HEK293 (cell line): ENCODE data around the gene INO80.

Experiments
- CTCF ChIA-PET: fragments of 350-600 bp; formaldehyde crosslinking; extraction: SDS; loops from one replicate; lab custom pipeline; 2021; ENCODE audit warnings: antibody characterized with exemption; lab: Yijun Ruan, JAX
- POLR2A ChIA-PET: fragments of 300-600 bp; formaldehyde crosslinking; extraction: SDS; loops from one replicate; lab custom pipeline; 2020; ENCODE audit warnings: antibody characterized with exemption, inconsistent platforms; lab: Yijun Ruan, JAX
- H3K27ac ChIP-seq: fragments of 200-500 bp; sonication (Bioruptor generic); 2 replicates; pipeline ENCODE4 v1.5.1; 2014; ENCODE audit warnings: low read depth, low read length, control low read depth, inconsistent platforms; ENCODE audit errors: extremely low read depth
- H3K36me3 ChIP-seq, 2 experiments: fragments of 200-500 bp in 1 of 2; sonication (Bioruptor generic) in 1 of 2; 1 replicate in 1 of 2; 2 replicates in 1 of 2; pipeline ENCODE4 v1.5.1; 2014 to 2017; ENCODE audit warnings: inconsistent platforms in 2 of 2, low read length in 2 of 2; ENCODE audit not compliant: control insufficient read depth in 2 of 2, insufficient read depth in 1 of 2
- H3K4me1 ChIP-seq: fragments of 200-500 bp; sonication (Bioruptor generic); 2 replicates; pipeline ENCODE4 v1.5.1; 2014; ENCODE audit warnings: mild to moderate bottlenecking, low read length, inconsistent platforms; ENCODE audit not compliant: control insufficient read depth, insufficient read depth
- H3K4me3 ChIP-seq: 2 replicates; pipeline ENCODE4 v1.5.1; 2011; ENCODE audit warnings: low read depth, mild to moderate bottlenecking, control low read depth, low read length, moderate library complexity
- H3K9me3 ChIP-seq: fragments of 200-500 bp; sonication (Bioruptor generic); 2 replicates; pipeline ENCODE4 v1.5.1; 2014; ENCODE audit warnings: low read depth, low read length, inconsistent platforms; ENCODE audit not compliant: control insufficient read depth, insufficient read depth
- BCL11A ChIP-seq: fragments of 450-650 bp; formaldehyde crosslinking; IDR thresholded peaks from 2 replicates; pipeline ENCODE4 v1.5.1; 2016; ENCODE audit warnings: low read depth, missing biosample characterization, missing genetic modification characterization
- CTCF ChIP-seq: fragments of 450-650 bp; formaldehyde crosslinking; IDR thresholded peaks from 2 replicates; pipeline ENCODE4 v1.5.1; 2016; ENCODE audit warnings: missing biosample characterization, missing genetic modification characterization
- GLIS2 ChIP-seq: fragments of 450-650 bp; formaldehyde crosslinking; IDR thresholded peaks from 2 replicates; pipeline ENCODE4 v1.5.1; 2016; ENCODE audit warnings: missing biosample characterization, missing genetic modification characterization
- HOXD13 ChIP-seq: sonication (generic); formaldehyde crosslinking; IDR thresholded peaks from 2 replicates; pipeline ENCODE4 v1.8.0; 2022; ENCODE audit warnings: missing genetic modification reagents, borderline replicate concordance
- KLF1 ChIP-seq: fragments of 450-650 bp; formaldehyde crosslinking; IDR thresholded peaks from 2 replicates; pipeline ENCODE4 v1.5.1; 2016; ENCODE audit warnings: missing biosample characterization, missing genetic modification characterization
- KLF10 ChIP-seq: fragments of 450-650 bp; IDR thresholded peaks from 2 replicates; pipeline ENCODE4 v1.5.1; 2018; ENCODE audit warnings: missing biosample characterization, mild to moderate bottlenecking, missing genetic modification characterization
- KLF16 ChIP-seq: fragments of 450-650 bp; formaldehyde crosslinking; IDR thresholded peaks from 2 replicates; pipeline ENCODE4 v1.5.1; 2017; ENCODE audit warnings: missing biosample characterization, missing genetic modification characterization
- KLF9 ChIP-seq: fragments of 450-650 bp; formaldehyde crosslinking; IDR thresholded peaks from 2 replicates; pipeline ENCODE4 v1.5.1; 2016; ENCODE audit warnings: missing biosample characterization, missing genetic modification characterization, low read depth
- OSR2 ChIP-seq: fragments of 450-650 bp; formaldehyde crosslinking; IDR thresholded peaks from 2 replicates; pipeline ENCODE4 v1.5.1; 2016; ENCODE audit warnings: missing biosample characterization, missing genetic modification characterization
- SCRT2 ChIP-seq: fragments of 450-650 bp; formaldehyde crosslinking; IDR thresholded peaks from 2 replicates; pipeline ENCODE4 v1.5.1; 2016; ENCODE audit warnings: missing biosample characterization, missing genetic modification characterization
- ZBTB1 ChIP-seq: fragments of 450-650 bp; formaldehyde crosslinking; IDR thresholded peaks from 2 replicates; pipeline ENCODE4 v1.5.1; 2016; ENCODE audit warnings: missing biosample characterization, missing genetic modification characterization
- ZIC2 ChIP-seq: fragments of 450-650 bp; formaldehyde crosslinking; IDR thresholded peaks from 2 replicates; pipeline ENCODE4 v1.5.1; 2016; ENCODE audit warnings: missing biosample characterization, missing genetic modification characterization
- ZNF10 ChIP-seq: fragments of 450-650 bp; formaldehyde crosslinking; IDR thresholded peaks from 2 replicates; pipeline ENCODE4 v1.5.1; 2017; ENCODE audit warnings: missing biosample characterization, missing genetic modification characterization
- ZNF311 ChIP-seq: fragments of 450-650 bp; formaldehyde crosslinking; IDR thresholded peaks from 2 replicates; pipeline ENCODE4 v1.5.1; 2017; ENCODE audit warnings: missing biosample characterization, missing genetic modification characterization, borderline replicate concordance
- ZNF391 ChIP-seq: fragments of 450-650 bp; formaldehyde crosslinking; IDR thresholded peaks from 2 replicates; pipeline ENCODE4 v1.5.1; 2016; ENCODE audit warnings: low read depth, missing biosample characterization, missing genetic modification characterization, borderline replicate concordance
- ZNF423 ChIP-seq: fragments of 450-650 bp; formaldehyde crosslinking; IDR thresholded peaks from 2 replicates; pipeline ENCODE4 v1.5.1; 2016; ENCODE audit warnings: missing biosample characterization, missing genetic modification characterization
- ZNF513 ChIP-seq: fragments of 450-650 bp; IDR thresholded peaks from 2 replicates; pipeline ENCODE4 v1.5.1; 2018; ENCODE audit warnings: missing biosample characterization, missing genetic modification characterization
- ZNF558 ChIP-seq: fragments of 450-650 bp; formaldehyde crosslinking; IDR thresholded peaks from 2 replicates; pipeline ENCODE4 v1.5.1; 2016; ENCODE audit warnings: missing biosample characterization, missing genetic modification characterization
- ZNF585B ChIP-seq: fragments of 450-650 bp; formaldehyde crosslinking; IDR thresholded peaks from 2 replicates; pipeline ENCODE4 v1.5.1; 2016; ENCODE audit warnings: missing biosample characterization, missing genetic modification characterization
- ZNF660 ChIP-seq: fragments of 450-650 bp; IDR thresholded peaks from 2 replicates; pipeline ENCODE4 v1.5.1; 2018; ENCODE audit warnings: missing biosample characterization, mild to moderate bottlenecking, missing genetic modification characterization
- ZNF664 ChIP-seq: fragments of 450-650 bp; formaldehyde crosslinking; IDR thresholded peaks from 2 replicates; pipeline ENCODE4 v1.5.1; 2016; ENCODE audit warnings: missing biosample characterization, missing genetic modification characterization
- ZNF670 ChIP-seq: fragments of 450-650 bp; formaldehyde crosslinking; IDR thresholded peaks from 2 replicates; pipeline ENCODE4 v1.5.1; 2016; ENCODE audit warnings: missing biosample characterization, missing genetic modification characterization, low read depth
- ZNF707 ChIP-seq: fragments of 450-650 bp; formaldehyde crosslinking; IDR thresholded peaks from 2 replicates; pipeline ENCODE4 v1.5.1; 2016; ENCODE audit warnings: missing biosample characterization, missing genetic modification characterization
- ZNF777 ChIP-seq: fragments of 450-650 bp; formaldehyde crosslinking; IDR thresholded peaks from 2 replicates; pipeline ENCODE4 v1.5.1; 2017; ENCODE audit warnings: missing biosample characterization, missing genetic modification characterization, borderline replicate concordance

Gene INO80

GRCh38 chr15:40940296-40940801 is 175.7 kb downstream of the INO80 start:
- TF ChIP-seq ZNF10 (tag by site-specific recombination) (no peak), ZNF777 (no peak), ZNF391 (tag by site-specific recombination) (no peak), ZNF585B (no peak), ZBTB1 (tag by site-specific recombination) (no peak), BCL11A (tag by site-specific recombination) (no peak)
- Histone ChIP-seq H3K36me3 (no peaks in the 10 kb centered on the region), H3K4me1 (peaks cover 4% of the 10 kb centered on the region; the same call in 1 of the 2 replicates), H3K9me3 (no peaks in the 10 kb centered on the region), H3K4me3 (no peak overlapping the region), H3K27ac (no peak overlapping the region)
- ChIA-PET CTCF (interaction anchor here (0.7 to 3.5 kb wide), 6 partner anchors 9 to 332 kb away, joined by 4 to 29 read pairs (median 6); partner anchors contain the start of gene CHAC1), POLR2A (interaction anchor here (0.5 to 5.3 kb wide), 4 partner anchors 10 to 222 kb away, joined by 3 to 64 read pairs (median 31); partner anchors contain the start of genes CHAC1 and DLL4)

- TF ChIP-seq OSR2 (no peak), ZNF707 (no peak), ZNF311 (tag by site-specific recombination) (no peak), GLIS2 (tag by site-specific recombination) (no peak), KLF9 (no peak), ZNF664 (tag by site-specific recombination) (no peak), KLF16 (tag by site-specific recombination) (no peak), SCRT2 (tag by site-specific recombination) (no peak), ZNF558 (tag by site-specific recombination) (no peak), KLF10 (tag by site-specific recombination) (no peak), HOXD13 (CRISPR knock-in tag) (no peak), ZNF660 (tag by site-specific recombination) (no peak), ZNF513 (tag by site-specific recombination) (no peak), ZNF670 (tag by site-specific recombination) (no peak), KLF1 (tag by site-specific recombination) (no peak)
- Histone ChIP-seq H3K4me3 (no peak overlapping the region), H3K4me1 (peaks cover 4% of the 10 kb centered on the region; the same call in 1 of the 2 replicates), H3K36me3 (peaks cover 0 to 3% of the 10 kb centered on the region in 2 experiments; a peak in 1 of 3 replicates), H3K9me3 (no peaks in the 10 kb centered on the region), H3K27ac (no peak overlapping the region)
- ChIA-PET CTCF (interaction anchor here (0.7 kb wide), 2 partner anchors 113 to 273 kb away, joined by 3 read pairs; no protein-coding TSS in a partner anchor), POLR2A (interaction anchor here (5.3 kb wide), 1 partner anchor 15 kb away, joined by 64 read pairs; the partner anchor contains the start of gene CHAC1)
Measured at GRCh38 chr15:40938536-40938870, 177.6 kb downstream of the INO80 start.

- Histone ChIP-seq H3K9me3 (no peaks in the 10 kb centered on the region), H3K27ac (no peak overlapping the region), H3K4me3 (no peak overlapping the region), H3K36me3 (peaks cover 0 to 3% of the 10 kb centered on the region in 2 experiments; a peak in 1 of 3 replicates), H3K4me1 (peaks cover 4% of the 10 kb centered on the region; the same call in 1 of the 2 replicates)
- 0 out of 2 replicates have a peak, but pooled peaks have one; percentile 6 for TF ChIP-seq CTCF (tag by site-specific recombination)
- TF ChIP-seq ZNF423 (tag by site-specific recombination) = no peak
- peak; percentile 51 for TF ChIP-seq ZIC2 (tag by site-specific recombination)
- ChIA-PET POLR2A (interaction anchor here (5.3 kb wide), 1 partner anchor 16 kb away, joined by 64 read pairs; the partner anchor contains the start of gene CHAC1), CTCF (interaction anchor here (0.7 kb wide), 2 partner anchors 113 to 273 kb away, joined by 3 read pairs; no protein-coding TSS in a partner anchor)
Measured at GRCh38 chr15:40937762-40938535, 178.1 kb downstream of the INO80 start.
